ENCODE data around the gene BSDC1.
"Not testable (repeated sequence)": the region's sequence is repeated elsewhere in the genome, so short reads cannot be mapped to it uniquely, and the experiment has no call there.

BSDC1 gene

GRCh38 chr1:32394141-32394889 is at the start of gene BSDC1:
Gene BSDC1 (minus strand): TSS chr1:32394441. CDS start chr1:32394414, 27 bp downstream.
- Mint-ChIP-seq H3K36me3 (ENCODE audit: low read depth) (peaks cover 3% of the 10 kb centered on the region), H3K4me3 (peak within 1 kb of the TSS; percentile 98), H3K9me3 (no peaks in the 10 kb centered on the region), H3K27me3 (no peaks in the 10 kb centered on the region), H3K27ac (peak within 1 kb of the TSS; percentile 96), H3K4me1 (ENCODE audit: low read depth) (peaks cover 27% of the 10 kb centered on the region)

- H3K9me3 Mint-ChIP-seq; H3K27ac Mint-ChIP-seq; H3K4me3 Mint-ChIP-seq; H3K4me1 Mint-ChIP-seq (ENCODE audit: low read depth); H3K36me3 Mint-ChIP-seq (ENCODE audit: low read depth): not testable (repeated sequence)
- H3K27me3 Mint-ChIP-seq, result peaks cover 41% of the 10 kb centered on the region
Observed at GRCh38 chr1:32441467-32441866, 47.2 kb upstream of the BSDC1 start.

GRCh38 chr1:32438777-32439176 is 44.5 kb upstream of the BSDC1 start:
- peaks cover 27% of the 10 kb centered on the region for H3K27me3 Mint-ChIP-seq
- not testable (repeated sequence) for H3K9me3 Mint-ChIP-seq; H3K27ac Mint-ChIP-seq; H3K4me3 Mint-ChIP-seq; H3K36me3 Mint-ChIP-seq (ENCODE audit: low read depth); H3K4me1 Mint-ChIP-seq (ENCODE audit: low read depth)

GRCh38 chr1:32438136-32438535 is 43.9 kb upstream of the BSDC1 start:
- Mint-ChIP-seq H3K9me3 (no peaks in the 10 kb centered on the region), H3K4me3 (no peak overlapping the region), H3K27me3 (peaks cover 26% of the 10 kb centered on the region), H3K4me1 (ENCODE audit: low read depth) (no peaks in the 10 kb centered on the region), H3K36me3 (ENCODE audit: low read depth) (peaks cover 4% of the 10 kb centered on the region), H3K27ac (no peak overlapping the region)

- no peaks in the 10 kb centered on the region for H3K9me3 Mint-ChIP-seq
- no peaks in the 10 kb centered on the region for H3K36me3 Mint-ChIP-seq (ENCODE audit: low read depth)
- H3K4me1 Mint-ChIP-seq (ENCODE audit: low read depth), result peaks cover 3% of the 10 kb centered on the region
- H3K27me3 Mint-ChIP-seq, result peaks cover 31% of the 10 kb centered on the region
- H3K4me3 Mint-ChIP-seq, result no peak overlapping the region
- no peak overlapping the region for H3K27ac Mint-ChIP-seq
Observed at GRCh38 chr1:32431736-32432400, 37.6 kb upstream of the BSDC1 start.

- Mint-ChIP-seq H3K36me3 (ENCODE audit: low read depth) (no peaks in the 10 kb centered on the region), H3K4me3 (no peak overlapping the region), H3K27me3 (peaks cover 39% of the 10 kb centered on the region), H3K9me3 (no peaks in the 10 kb centered on the region), H3K4me1 (ENCODE audit: low read depth) (peaks cover 3% of the 10 kb centered on the region), H3K27ac (no peak overlapping the region)
Observed at GRCh38 chr1:32427264-32427963, 33.2 kb upstream of the BSDC1 start.

GRCh38 chr1:32426489-32427255 is 32.4 kb upstream of the BSDC1 start:
- H3K4me3 Mint-ChIP-seq, result no peak overlapping the region
- H3K9me3 Mint-ChIP-seq, result no peaks in the 10 kb centered on the region
- H3K36me3 Mint-ChIP-seq (ENCODE audit: low read depth), result no peaks in the 10 kb centered on the region
- H3K27me3 Mint-ChIP-seq, result peaks cover 36% of the 10 kb centered on the region
- H3K4me1 Mint-ChIP-seq (ENCODE audit: low read depth), result no peaks in the 10 kb centered on the region
- no peak overlapping the region for H3K27ac Mint-ChIP-seq

GRCh38 chr1:32421775-32422174 is 27.5 kb upstream of the BSDC1 start:
- Mint-ChIP-seq H3K4me3 (no peak overlapping the region), H3K27ac (no peak overlapping the region), H3K27me3 (peaks cover 22% of the 10 kb centered on the region), H3K4me1 (ENCODE audit: low read depth) (no peaks in the 10 kb centered on the region), H3K36me3 (ENCODE audit: low read depth) (no peaks in the 10 kb centered on the region), H3K9me3 (no peaks in the 10 kb centered on the region)

- H3K27ac Mint-ChIP-seq, result no peak overlapping the region
Observed at GRCh38 chr1:32414186-32414886, 20.1 kb upstream of the BSDC1 start.

GRCh38 chr1:32413507-32414185 is 19.4 kb upstream of the BSDC1 start:
- Mint-ChIP-seq H3K4me1 (ENCODE audit: low read depth) (no peaks in the 10 kb centered on the region), H3K36me3 (ENCODE audit: low read depth) (no peaks in the 10 kb centered on the region), H3K27me3 (peaks cover 20% of the 10 kb centered on the region), H3K9me3 (no peaks in the 10 kb centered on the region), H3K4me3 (no peak overlapping the region), H3K27ac (peak overlapping the region; percentile 15)

More at GRCh38 chr1:32414186-32414886, 20.1 kb upstream of the BSDC1 start:
- no peaks in the 10 kb centered on the region for H3K36me3 Mint-ChIP-seq (ENCODE audit: low read depth)
- H3K9me3 Mint-ChIP-seq, result no peaks in the 10 kb centered on the region
- H3K27me3 Mint-ChIP-seq, result peaks cover 20% of the 10 kb centered on the region
- no peak overlapping the region for H3K4me3 Mint-ChIP-seq
- H3K4me1 Mint-ChIP-seq (ENCODE audit: low read depth), result no peaks in the 10 kb centered on the region

GRCh38 chr1:32411261-32411660 is 17.0 kb upstream of the BSDC1 start:
- no peak overlapping the region for H3K27ac Mint-ChIP-seq
- H3K4me1 Mint-ChIP-seq (ENCODE audit: low read depth), result no peaks in the 10 kb centered on the region
- no peaks in the 10 kb centered on the region for H3K9me3 Mint-ChIP-seq
- peaks cover 10% of the 10 kb centered on the region for H3K27me3 Mint-ChIP-seq
- H3K36me3 Mint-ChIP-seq (ENCODE audit: low read depth), result no peaks in the 10 kb centered on the region
- H3K4me3 Mint-ChIP-seq, result no peak overlapping the region

- no peaks in the 10 kb centered on the region for H3K4me1 Mint-ChIP-seq (ENCODE audit: low read depth)
Observed at GRCh38 chr1:32406629-32407111, 12.4 kb upstream of the BSDC1 start.

GRCh38 chr1:32405672-32406467 is 11.6 kb upstream of the BSDC1 start:
- Mint-ChIP-seq H3K4me1 (ENCODE audit: low read depth) (no peaks in the 10 kb centered on the region), H3K9me3 (no peaks in the 10 kb centered on the region), H3K36me3 (ENCODE audit: low read depth) (no peaks in the 10 kb centered on the region), H3K4me3 (no peak overlapping the region), H3K27ac (no peak overlapping the region), H3K27me3 (no peaks in the 10 kb centered on the region)

More at GRCh38 chr1:32406629-32407111, 12.4 kb upstream of the BSDC1 start:
- H3K36me3 Mint-ChIP-seq (ENCODE audit: low read depth), result no peaks in the 10 kb centered on the region
- H3K4me3 Mint-ChIP-seq, result no peak overlapping the region
- H3K9me3 Mint-ChIP-seq, result no peaks in the 10 kb centered on the region
- peaks cover 2% of the 10 kb centered on the region for H3K27me3 Mint-ChIP-seq
- no peak overlapping the region for H3K27ac Mint-ChIP-seq

Data from stimulated activated naive CD8-positive, alpha-beta T cell treated with anti-CD3 and anti-CD28 coated beads, Interleukin-15, Interleukin-2, amounts not matched to agents 100 ng/mL and 50 ng/mL, for 24 hours (primary cell).